IMR-90 (cell line): ENCODE results near the gene HECW1. TPM values are rescaled to one million over a fixed set of nuclear protein-coding genes. Genes with fewer than 3 reads are reported as not detected.

Source experiments
- ATAC-seq: fragments of 200-7000 bp; cut with Tn5 transposase; 2 replicates; pipeline ENCODE4 v1.9.1; 2020; ENCODE audit warnings: low read depth, mild to moderate bottlenecking, moderate library complexity
- BruUV-seq: library from RNA; stranded (reverse); fragments of 400-500 nt; replicated peaks from 2 replicates; lab custom pipeline; 2021; lab: Mats Ljungman, UMichigan
- CTCF ChIA-PET: fragments of 300-600 bp; formaldehyde crosslinking; extraction: SDS; loops from one replicate; lab custom pipeline; 2021; ENCODE audit warnings: antibody characterized with exemption; lab: Yijun Ruan, JAX
- POLR2A ChIA-PET: fragments of 300-600 bp; sonication (Branson Sonifier 250); formaldehyde crosslinking; loops from one replicate; lab custom pipeline; 2022; ENCODE audit warnings: antibody characterized with exemption; ENCODE audit not compliant: unreplicated experiment; lab: Charles Lee
- DNase-seq: peaks from one replicate; pipeline ENCODE4 v3.0.0; 2013
- H2AFZ ChIP-seq: replicated peaks from 2 replicates; pipeline ENCODE3; 2013; ENCODE audit warnings: low read length, mild to moderate bottlenecking; ENCODE audit not compliant: poor library complexity
- H2AK5ac ChIP-seq: 2 replicates; pipeline ENCODE4 v1.6.1; 2013; ENCODE audit warnings: low read depth, low read length, inconsistent platforms
- H2AK9ac ChIP-seq: replicated peaks from 2 replicates; pipeline ENCODE3; 2013; ENCODE audit warnings: mild to moderate bottlenecking, low read depth, low read length, moderate library complexity; ENCODE audit not compliant: poor library complexity
- H2BK120ac ChIP-seq: 2 replicates; pipeline ENCODE4 v1.6.1; 2013; ENCODE audit warnings: low read depth, low read length, inconsistent platforms
- H2BK15ac ChIP-seq: 3 replicates; pipeline ENCODE4 v1.6.1; 2013; ENCODE audit warnings: low read depth, low read length, inconsistent platforms
- H2BK20ac ChIP-seq: 2 replicates; pipeline ENCODE4 v1.6.1; 2013; ENCODE audit warnings: low read depth, mild to moderate bottlenecking, inconsistent platforms, low read length, moderate library complexity
- H2BK5ac ChIP-seq: 2 replicates; pipeline ENCODE4 v1.6.1; 2013; ENCODE audit warnings: mild to moderate bottlenecking, low read depth, low read length, inconsistent platforms; ENCODE audit not compliant: poor library complexity, severe bottlenecking
- H3K14ac ChIP-seq: replicated peaks from 2 replicates; pipeline ENCODE4 v1.6.1; 2013; ENCODE audit warnings: low read depth, low read length, inconsistent platforms
- H3K18ac ChIP-seq: 2 replicates; pipeline ENCODE4 v1.6.1; 2013; ENCODE audit warnings: low read depth, low read length, control low read depth
- H3K23ac ChIP-seq: 2 replicates; pipeline ENCODE4 v1.6.1; 2013; ENCODE audit warnings: low read depth, low read length, inconsistent platforms
- H3K27ac ChIP-seq: 2 replicates; pipeline ENCODE4 v1.5.1; 2013; ENCODE audit warnings: mild to moderate bottlenecking, control low read depth, low read length; ENCODE audit not compliant: insufficient read depth
- H3K27me3 ChIP-seq: 2 replicates; pipeline ENCODE4 v1.6.1; 2013; ENCODE audit warnings: low read length; ENCODE audit not compliant: control insufficient read depth, insufficient read depth
- H3K36me3 ChIP-seq: 2 replicates; pipeline ENCODE4 v1.6.1; 2013; ENCODE audit warnings: low read length, mixed read lengths; ENCODE audit not compliant: control insufficient read depth, insufficient read depth
- H3K4ac ChIP-seq: 2 replicates; pipeline ENCODE4 v1.6.1; 2013; ENCODE audit warnings: low read depth, low read length, inconsistent platforms
- H3K4me1 ChIP-seq: 2 replicates; pipeline ENCODE4 v1.6.1; 2013; ENCODE audit warnings: low read length, mixed read lengths; ENCODE audit not compliant: control insufficient read depth, insufficient read depth
- H3K4me2 ChIP-seq: 2 replicates; pipeline ENCODE4 v1.6.1; 2013; ENCODE audit warnings: low read depth, mild to moderate bottlenecking, control low read depth, low read length, moderate library complexity
- H3K4me3 ChIP-seq: 2 replicates; pipeline ENCODE4 v1.5.1; 2013; ENCODE audit warnings: low read depth, mild to moderate bottlenecking, control low read depth, low read length, moderate library complexity; ENCODE audit not compliant: insufficient read depth
- H3K56ac ChIP-seq: 2 replicates; pipeline ENCODE4 v1.6.1; 2013; ENCODE audit warnings: low read length, inconsistent platforms; ENCODE audit not compliant: insufficient read depth; ENCODE audit errors: extremely low read depth
- H3K79me1 ChIP-seq, 2 experiments: 2 replicates each; pipeline ENCODE4 v1.6.1; 2013; ENCODE audit warnings: low read length in 2 of 2, inconsistent platforms in 1 of 2, low read depth in 1 of 2
- H3K9ac ChIP-seq: 2 replicates; pipeline ENCODE4 v1.6.1; 2013; ENCODE audit warnings: low read depth, low read length, control low read depth
- H3K9me1 ChIP-seq: 2 replicates; pipeline ENCODE4 v1.6.1; 2013; ENCODE audit warnings: low read length, inconsistent platforms; ENCODE audit not compliant: insufficient read depth
- H3K9me3 ChIP-seq: 2 replicates; pipeline ENCODE4 v1.6.1; 2013; ENCODE audit warnings: low read length; ENCODE audit not compliant: control insufficient read depth, insufficient read depth
- H4K20me1 ChIP-seq: 2 replicates; pipeline ENCODE4 v1.6.1; 2013; ENCODE audit warnings: low read length, inconsistent platforms; ENCODE audit not compliant: insufficient read depth
- H4K5ac ChIP-seq: 2 replicates; pipeline ENCODE4 v1.6.1; 2013; ENCODE audit warnings: mild to moderate bottlenecking, low read depth, low read length, control low read depth
- H4K8ac ChIP-seq, 2 experiments: 2 replicates each; pipeline ENCODE4 v1.6.1; 2013; ENCODE audit warnings: low read depth in 2 of 2, low read length in 2 of 2, control low read depth in 1 of 2, inconsistent platforms in 1 of 2
- H4K91ac ChIP-seq: 2 replicates; pipeline ENCODE4 v1.6.1; 2013; ENCODE audit warnings: low read depth, low read length, inconsistent platforms; ENCODE audit not compliant: insufficient read depth
- FOS ChIP-seq: fragments of 150-350 bp; IDR thresholded peaks from 2 replicates; pipeline ENCODE4 v1.6.1; 2016; ENCODE audit warnings: low read depth, low read length
- RCOR1 ChIP-seq: IDR thresholded peaks from 2 replicates; pipeline ENCODE4 v1.6.1; 2012; ENCODE audit warnings: mild to moderate bottlenecking, low read length, improper control_type of control experiment; ENCODE audit not compliant: insufficient replicate concordance
- WGBS, 2 experiments: methylation state at CpG; one replicate each; pipeline versions ENCODE4 v1.1.5 to v1.1.7; 2013; ENCODE audit warnings: missing lambda C conversion rate in 2 of 2; ENCODE audit not compliant: insufficient read length in 1 of 2; ENCODE audit errors: extremely low coverage in 2 of 2; 5-methylcytosine and 5-hydroxymethylcytosine counted together
- dilution Hi-C: fragments of 300-500 bp; cut with HindIII; formaldehyde crosslinking; loops from one replicate; pipeline ENCODE4 v1.14.3; 2018; ENCODE audit warnings: low sequenced_read_pairs; ENCODE audit not compliant: unreplicated experiment
- in situ Hi-C: fragments of 300-500 bp; cut with MboI; formaldehyde crosslinking; loops from 3 replicates; pipeline ENCODE4 v1.14.3; 2019; ENCODE audit warnings: low sequenced_read_pairs, inconsistent platforms, mixed read lengths
- intact Hi-C: fragments of 100-400 bp; cut with micrococcal nuclease; formaldehyde crosslinking; loops from 2 replicates; pipeline ENCODE4 v1.10.0; 2022
- polyA plus RNA-seq, 3 experiments: library from polyadenylated mRNA; depleted of rRNA; stranded (reverse); fragments of >200 nt; gene quantifications; 2 replicates each; pipeline ENCODE4 v1.2.3, GENCODE V29; 2012; ENCODE audit warnings: low replicate concordance in 1 of 3
- total RNA-seq: library from RNA; depleted of rRNA; stranded (reverse); fragments of >200 nt; gene quantifications from 2 replicates; pipeline ENCODE4 v1.2.3, GENCODE V29; 2012
- TF ChIP-seq, protein P1 (sequence below): fragments of 150-350 bp; IDR thresholded peaks from 2 replicates; pipeline ENCODE4 v1.6.1; 2016; ENCODE audit warnings: low read depth, mild to moderate bottlenecking, low read length, moderate library complexity, borderline replicate concordance

HECW1 gene
- total and polyA plus RNA-seq, 2 of the 4 experiments (the other 2 are of a cell fraction): 0.56 to 1.3 TPM

DNA sequence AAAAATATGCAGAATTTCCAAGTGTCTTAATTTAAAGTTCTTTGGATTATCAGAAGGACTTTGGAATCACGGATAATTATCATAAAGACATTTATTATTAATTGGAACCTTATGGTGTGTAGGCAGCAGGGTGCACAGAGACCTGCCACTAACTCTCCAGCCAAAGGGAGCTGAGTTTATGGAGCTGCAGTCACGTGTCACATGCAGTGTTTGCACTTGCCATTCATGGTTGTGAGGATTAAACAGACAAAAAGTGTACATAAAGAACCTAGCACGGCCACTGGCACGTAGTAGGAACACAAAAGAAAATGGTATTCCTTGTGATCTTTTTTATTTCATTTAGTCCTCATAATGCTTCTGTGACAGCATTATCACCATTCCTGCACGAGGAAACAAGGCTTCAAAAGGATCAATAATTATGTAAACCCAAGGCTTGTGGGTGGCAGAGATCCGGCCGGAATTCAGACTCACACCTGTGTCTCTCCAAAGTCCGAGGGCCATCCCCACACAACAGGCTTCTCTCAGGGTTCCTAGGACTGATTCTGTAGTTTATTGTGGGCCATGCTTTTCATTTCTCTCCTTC, 326.5 kb downstream of the HECW1 start:
- Histone ChIP-seq H3K27me3 (0 out of 2 replicates have a peak, but pooled peaks cover 2% of the 10 kb centered on the region), H4K5ac (no peak overlapping the region), H2BK20ac (no peak overlapping the region), H3K4me3 (no peak overlapping the region), H2AK5ac (no peak overlapping the region), H3K9ac (no peak overlapping the region), H3K9me1 (no peaks in the 10 kb centered on the region), H3K4ac (no peak overlapping the region), H3K9me3 (no peaks in the 10 kb centered on the region), H3K79me1 (no peaks in the 10 kb centered on the region), H3K56ac (no peak overlapping the region), H2BK5ac (no peak overlapping the region), H2BK15ac (no peak overlapping the region), H3K4me1 (no peaks in the 10 kb centered on the region), H3K27ac (no peak overlapping the region), H2BK120ac (no peak overlapping the region), H3K4me2 (no peak overlapping the region), H2AFZ (no peak overlapping the region), H3K23ac (no peak overlapping the region), H3K36me3 (no peaks in the 10 kb centered on the region), H2AK9ac (no peak overlapping the region), H4K8ac (no peak overlapping the region), H3K18ac (no peak overlapping the region), H4K91ac (no peak overlapping the region), H3K14ac (no peak overlapping the region), H4K20me1 (peaks cover 6% of the 10 kb centered on the region; the same call in 1 of the 2 replicates)
- intact Hi-C loops: loop anchor here (1.0 kb wide), 1 partner anchor 498 kb away; no protein-coding TSS in a partner anchor
- CTCF ChIA-PET: interaction anchor here (0.6 to 1.9 kb wide), 8 partner anchors 8 to 782 kb away, joined by 3 to 10 read pairs (median 5); partner anchors contain the start of genes MRPL32, PSMA2 and STK17A
- BruUV-seq: no TSS peak
- no CpG with 5 or more reads among the region's 8 CpGs for WGBS, 2 experiments
- ATAC-seq (no peak), DNase-seq (no peak)
- in situ Hi-C loops: no loop called here
- TF ChIP-seq FOS: no peak
- TF ChIP-seq RCOR1: no peak
- TF ChIP-seq, protein P1, sequence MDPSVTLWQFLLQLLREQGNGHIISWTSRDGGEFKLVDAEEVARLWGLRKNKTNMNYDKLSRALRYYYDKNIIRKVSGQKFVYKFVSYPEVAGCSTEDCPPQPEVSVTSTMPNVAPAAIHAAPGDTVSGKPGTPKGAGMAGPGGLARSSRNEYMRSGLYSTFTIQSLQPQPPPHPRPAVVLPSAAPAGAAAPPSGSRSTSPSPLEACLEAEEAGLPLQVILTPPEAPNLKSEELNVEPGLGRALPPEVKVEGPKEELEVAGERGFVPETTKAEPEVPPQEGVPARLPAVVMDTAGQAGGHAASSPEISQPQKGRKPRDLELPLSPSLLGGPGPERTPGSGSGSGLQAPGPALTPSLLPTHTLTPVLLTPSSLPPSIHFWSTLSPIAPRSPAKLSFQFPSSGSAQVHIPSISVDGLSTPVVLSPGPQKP: no peak
- POLR2A ChIA-PET: no interaction called here
- dilution Hi-C loops: no loop called here
